CD4-positive, alpha-beta T cell (primary cell): ENCODE measurements around the gene ADK. TPM values are rescaled to one million over a fixed set of nuclear protein-coding genes. Genes with fewer than 3 reads are reported as not detected.

ENCODE experiments used
- ATAC-seq: fragments of 200-7000 bp; cut with Tn5 transposase; one replicate; pipeline ENCODE4 v1.10.0; 2022; ENCODE audit warnings: mild to moderate bottlenecking; ENCODE audit not compliant: poor library complexity
- CTCF ChIA-PET: fragments of 350-600 bp; sonication (Branson Sonifier 250); formaldehyde crosslinking; loops from one replicate; lab custom pipeline; 2021; ENCODE audit warnings: antibody characterized with exemption, inconsistent platforms; lab: Charles Lee
- POLR2A ChIA-PET: fragments of 350-600 bp; sonication (Branson Sonifier 250); formaldehyde crosslinking; loops from one replicate; lab custom pipeline; 2021; ENCODE audit warnings: antibody characterized with exemption, inconsistent platforms; lab: Charles Lee
- DNase-seq, 14 experiments: peaks; one replicate each; pipeline ENCODE4 v3.0.0-alpha.2; 2013 to 2020; ENCODE audit warnings: mixed read lengths in 2 of 14
- H3K27ac ChIP-seq, 2 donors: one replicate each; pipeline versions ENCODE4 v1.5.1 to v1.7.0; 2013; ENCODE audit warnings: low read length in 2 of 2, low read depth in 1 of 2, mild to moderate bottlenecking in 1 of 2
- H3K27me3 ChIP-seq, 2 experiments: 1 replicate in 1 of 2; 2 replicates in 1 of 2; pipeline versions ENCODE4 v1.6.1 to v1.7.0; 2013; ENCODE audit warnings: low read length in 2 of 2, control low read depth in 1 of 2, mild to moderate bottlenecking in 1 of 2, moderate library complexity in 1 of 2; ENCODE audit not compliant: insufficient read depth in 2 of 2, control insufficient read depth in 1 of 2
- H3K36me3 ChIP-seq: one replicate; pipeline ENCODE4 v1.6.1; 2013; ENCODE audit warnings: low read length, control low read depth; ENCODE audit not compliant: insufficient read depth
- H3K4me1 ChIP-seq: one replicate; pipeline ENCODE4 v1.6.1; 2013; ENCODE audit warnings: low read length, control low read depth; ENCODE audit not compliant: insufficient read depth
- H3K4me3 ChIP-seq: one replicate; pipeline ENCODE4 v1.5.1; 2013; ENCODE audit warnings: mild to moderate bottlenecking, low read length, moderate library complexity
- H3K9me3 ChIP-seq, 2 experiments: 1 replicate in 1 of 2; 2 replicates in 1 of 2; pipeline versions ENCODE4 v1.6.1 to v1.7.0; 2013; ENCODE audit warnings: low read length in 2 of 2, mild to moderate bottlenecking in 2 of 2, control low read depth in 1 of 2, moderate library complexity in 1 of 2; ENCODE audit not compliant: control insufficient read depth in 1 of 2, insufficient read depth in 1 of 2
- H3K27ac Mint-ChIP-seq: one replicate; pipeline ENCODE4 v1.8.0; 2020; ENCODE audit warnings: mixed read lengths
- H3K27me3 Mint-ChIP-seq: one replicate; pipeline ENCODE4 v1.8.0; 2021; ENCODE audit warnings: mixed read lengths
- H3K36me3 Mint-ChIP-seq: one replicate; pipeline ENCODE4 v1.8.0; 2021; ENCODE audit warnings: low read depth, mixed read lengths
- H3K4me1 Mint-ChIP-seq: one replicate; pipeline ENCODE4 v1.8.0; 2021; ENCODE audit warnings: low read depth, mixed read lengths
- H3K4me3 Mint-ChIP-seq: one replicate; pipeline ENCODE4 v1.8.0; 2020; ENCODE audit warnings: mild to moderate bottlenecking, mixed read lengths
- H3K9me3 Mint-ChIP-seq: one replicate; pipeline ENCODE4 v1.8.0; 2020; ENCODE audit warnings: mixed read lengths
- CTCF ChIP-seq: fragments of 200-600 bp; IDR thresholded peaks from one replicate; pipeline ENCODE4 v1.8.0; 2022; ENCODE audit warnings: antibody characterized with exemption, mild to moderate bottlenecking
- intact Hi-C, 2 experiments: fragments of 100-400 bp; cut with DNase I in 1 of 2; cut with micrococcal nuclease in 1 of 2; formaldehyde crosslinking; loops; one replicate each; pipeline versions ENCODE4 v1.15.1 to v1.9.0; 2023 to 2025; cut with DNase I, micrococcal nuclease
- total RNA-seq, 174 experiments: library from RNA in 2 of 174; stranded (reverse) in 2 of 174; gene quantifications; one replicate each; pipeline ENCODE4 v1.2.3 and lab custom pipeline; 2021 to 2026

The ADK gene
- total RNA-seq, 2 experiments from 2014 or later: 15.3 to 17.6 TPM

- Mint-ChIP-seq H3K27ac (no peak overlapping the region), H3K4me3 (no peak overlapping the region), H3K36me3 (peaks cover 28% of the 10 kb centered on the region), H3K9me3 (no peaks in the 10 kb centered on the region), H3K4me1 (peaks cover 17% of the 10 kb centered on the region), H3K27me3 (no peaks in the 10 kb centered on the region)
- H3K27me3 ChIP-seq: no peaks in the 10 kb centered on the region
- ATAC-seq (no peak), DNase-seq (no peak)
- no peak overlapping the region for H3K4me3 ChIP-seq
- TF ChIP-seq CTCF: no peak
- intact Hi-C loops: no loop called here
- H3K4me1 ChIP-seq: no peaks in the 10 kb centered on the region
- CTCF ChIA-PET: interaction anchor here (0.7 kb wide), 1 partner anchor 148 kb away, joined by 3 read pairs; no protein-coding TSS in a partner anchor
- POLR2A ChIA-PET: no interaction called here
- no peaks in the 10 kb centered on the region for H3K9me3 ChIP-seq
- H3K36me3 ChIP-seq: no peaks in the 10 kb centered on the region
- no peak overlapping the region for H3K27ac ChIP-seq
Measured at GRCh38 chr10:74683067-74683466, 532.0 kb downstream of the ADK start.

- POLR2A ChIA-PET: no interaction called here
- no peak overlapping the region for H3K27ac ChIP-seq
- H3K9me3 ChIP-seq: no peaks in the 10 kb centered on the region
- ATAC-seq (no peak), DNase-seq (no peak)
- H3K36me3 ChIP-seq: no peaks in the 10 kb centered on the region
- peaks cover 17% of the 10 kb centered on the region for H3K4me1 Mint-ChIP-seq
- intact Hi-C loops: no loop called here
- H3K27me3 ChIP-seq: no peaks in the 10 kb centered on the region
- no peak for TF ChIP-seq CTCF
- H3K4me1 ChIP-seq: no peaks in the 10 kb centered on the region
- no peaks in the 10 kb centered on the region for H3K27me3 Mint-ChIP-seq
- H3K36me3 Mint-ChIP-seq: peaks cover 24% of the 10 kb centered on the region
- no peaks in the 10 kb centered on the region for H3K9me3 Mint-ChIP-seq
- no peak overlapping the region for H3K4me3 Mint-ChIP-seq
- CTCF ChIA-PET: no interaction called here
- no peak overlapping the region for H3K4me3 ChIP-seq
- H3K27ac Mint-ChIP-seq: no peak overlapping the region
Measured at GRCh38 chr10:74683621-74684364, 532.8 kb downstream of the ADK start.

GRCh38 chr10:74684462-74684861 is 533.4 kb downstream of the ADK start:
- H3K27ac Mint-ChIP-seq: no peak overlapping the region
- CTCF ChIA-PET: no interaction called here
- Histone ChIP-seq H3K9me3 (no peaks in the 10 kb centered on the region), H3K27ac (no peak overlapping the region), H3K27me3 (no peaks in the 10 kb centered on the region), H3K4me3 (no peak overlapping the region), H3K36me3 (no peaks in the 10 kb centered on the region), H3K4me1 (no peaks in the 10 kb centered on the region)
- H3K4me3 Mint-ChIP-seq: no peak overlapping the region
- intact Hi-C loops: no loop called here
- ATAC-seq (no peak), DNase-seq (no peak)
- POLR2A ChIA-PET: no interaction called here
- peaks cover 17% of the 10 kb centered on the region for H3K4me1 Mint-ChIP-seq
- no peaks in the 10 kb centered on the region for H3K9me3 Mint-ChIP-seq
- peaks cover 21% of the 10 kb centered on the region for H3K36me3 Mint-ChIP-seq
- H3K27me3 Mint-ChIP-seq: no peaks in the 10 kb centered on the region
- TF ChIP-seq CTCF: no peak
